Measurements from ENCODE around the gene ABCC2. TPM values are rescaled to one million over a fixed set of nuclear protein-coding genes. Genes with fewer than 3 reads are reported as not detected.
A peak's percentile ranks its signal among the peaks of the same experiment; 100 is the strongest.

ABCC2 gene
- total RNA-seq, 3 donors from 2014 or later: 0.69 to 1.6 (median 1.6) TPM

DNA sequence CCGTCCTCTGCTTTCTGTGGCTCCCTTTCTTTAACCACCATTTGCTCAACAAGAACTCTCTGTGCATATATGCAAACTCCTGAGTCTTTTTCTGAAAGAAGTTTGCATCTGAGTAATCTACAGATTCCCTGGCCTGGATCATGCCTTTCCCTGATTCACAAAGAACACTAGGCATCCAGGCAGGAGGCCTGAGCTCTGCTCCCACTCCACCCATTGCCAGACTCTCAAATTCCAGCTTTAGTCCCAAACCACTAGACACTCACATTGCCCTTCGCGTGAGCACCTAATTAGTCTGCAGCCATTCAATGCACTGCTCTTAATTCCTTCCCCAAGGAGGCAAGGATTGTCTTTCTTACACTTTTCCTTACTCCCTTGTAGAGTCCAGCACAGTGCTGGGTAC lies 60.9 kb downstream of the ABCC2 start:
- intact Hi-C loops (cut with DNase I, micrococcal nuclease): no loop called here
- no peak overlapping the region for H3K4me3 ChIP-seq
- no peaks in the 10 kb centered on the region for H3K4me1 ChIP-seq (ENCODE audit: low read depth)
- H3K9me3 ChIP-seq: no peaks in the 10 kb centered on the region
- DNase-seq: no peak
- TF ChIP-seq, protein P1, sequence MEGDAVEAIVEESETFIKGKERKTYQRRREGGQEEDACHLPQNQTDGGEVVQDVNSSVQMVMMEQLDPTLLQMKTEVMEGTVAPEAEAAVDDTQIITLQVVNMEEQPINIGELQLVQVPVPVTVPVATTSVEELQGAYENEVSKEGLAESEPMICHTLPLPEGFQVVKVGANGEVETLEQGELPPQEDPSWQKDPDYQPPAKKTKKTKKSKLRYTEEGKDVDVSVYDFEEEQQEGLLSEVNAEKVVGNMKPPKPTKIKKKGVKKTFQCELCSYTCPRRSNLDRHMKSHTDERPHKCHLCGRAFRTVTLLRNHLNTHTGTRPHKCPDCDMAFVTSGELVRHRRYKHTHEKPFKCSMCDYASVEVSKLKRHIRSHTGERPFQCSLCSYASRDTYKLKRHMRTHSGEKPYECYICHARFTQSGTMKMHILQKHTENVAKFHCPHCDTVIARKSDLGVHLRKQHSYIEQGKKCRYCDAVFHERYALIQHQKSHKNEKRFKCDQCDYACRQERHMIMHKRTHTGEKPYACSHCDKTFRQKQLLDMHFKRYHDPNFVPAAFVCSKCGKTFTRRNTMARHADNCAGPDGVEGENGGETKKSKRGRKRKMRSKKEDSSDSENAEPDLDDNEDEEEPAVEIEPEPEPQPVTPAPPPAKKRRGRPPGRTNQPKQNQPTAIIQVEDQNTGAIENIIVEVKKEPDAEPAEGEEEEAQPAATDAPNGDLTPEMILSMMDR (IDR thresholded peaks at IDR 0.05): no peak
- no peaks in the 10 kb centered on the region for H3K36me3 ChIP-seq (ENCODE audit: low read depth)
- ATAC-seq: no peak

DNA sequence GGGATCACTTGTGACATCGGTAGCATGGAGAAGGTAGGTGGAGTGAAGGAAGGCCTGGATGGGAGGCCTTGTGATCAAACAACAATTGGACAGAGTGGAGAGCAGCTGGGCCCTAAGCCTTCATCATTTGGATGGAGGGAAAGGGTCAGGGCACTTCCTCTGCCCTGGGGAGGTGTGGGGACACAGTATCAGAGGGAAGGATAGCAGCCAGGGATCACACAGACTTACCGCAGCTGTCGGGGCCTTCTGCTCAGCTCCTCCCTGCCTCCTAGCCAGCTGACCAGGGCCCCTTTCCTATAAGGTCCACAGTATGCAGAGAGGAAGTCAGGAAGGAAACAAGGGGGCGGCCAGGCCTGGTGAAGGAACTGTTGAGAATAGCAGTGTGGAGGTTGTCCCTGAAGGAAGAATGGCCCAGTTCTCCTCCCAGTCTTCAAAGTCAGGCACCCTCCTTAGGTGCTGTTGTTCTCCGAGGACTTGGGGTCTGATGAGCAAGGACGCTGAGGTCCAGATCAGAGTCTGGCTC lies 62.1 kb downstream of the ABCC2 start:
- no peaks in the 10 kb centered on the region for H3K9me3 ChIP-seq
- no peaks in the 10 kb centered on the region for H3K4me1 ChIP-seq (ENCODE audit: low read depth)
- ATAC-seq: no peak
- H3K36me3 ChIP-seq (ENCODE audit: low read depth): no peaks in the 10 kb centered on the region
- intact Hi-C loops (cut with DNase I, micrococcal nuclease): no loop called here
- H3K4me3 ChIP-seq: no peak overlapping the region
- TF ChIP-seq, protein P1 (IDR thresholded peaks at IDR 0.05): no peak
- no peak for DNase-seq

DNA sequence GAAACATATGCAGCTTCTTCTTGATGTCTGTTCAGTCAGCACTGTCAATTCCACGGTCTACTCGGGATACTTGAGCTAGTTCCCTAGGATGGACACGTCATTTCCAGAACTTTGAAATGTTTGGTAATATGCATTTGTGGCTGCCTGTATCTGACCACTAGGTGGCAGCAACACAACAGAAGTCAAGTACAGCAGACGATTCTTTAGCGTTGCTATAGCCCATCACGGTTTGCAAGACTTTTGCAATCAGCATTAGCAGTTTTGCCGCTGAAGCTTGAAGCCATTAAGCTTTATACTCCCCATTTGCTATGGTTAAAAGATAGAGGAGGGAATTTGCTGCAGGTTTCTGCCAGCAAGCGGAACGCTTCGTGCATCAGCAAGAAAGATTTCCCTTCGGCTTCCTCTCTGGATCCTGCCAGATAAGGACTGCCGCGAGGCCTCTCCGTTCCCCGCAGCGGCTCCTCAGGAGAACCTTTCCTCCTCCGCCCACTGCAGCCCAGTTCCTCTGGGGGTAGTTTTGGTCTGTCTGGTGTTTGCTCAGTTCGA lies 63.5 kb downstream of the ABCC2 start:
- TF ChIP-seq, protein P1 (IDR thresholded peaks at IDR 0.05): peak; percentile 89
- Histone ChIP-seq H3K4me1 (ENCODE audit: low read depth) (no peaks in the 10 kb centered on the region), H3K9me3 (no peaks in the 10 kb centered on the region), H3K4me3 (no peak overlapping the region), H3K36me3 (ENCODE audit: low read depth) (no peaks in the 10 kb centered on the region)
- intact Hi-C loops (cut with DNase I, micrococcal nuclease): loop anchor here (5.0 kb wide), 1 partner anchor 201 kb away; no protein-coding TSS in a partner anchor
- peak; percentile 93 for ATAC-seq
- DNase-seq: peak in 2 of 3 donors; percentile 39 to 91

DNA sequence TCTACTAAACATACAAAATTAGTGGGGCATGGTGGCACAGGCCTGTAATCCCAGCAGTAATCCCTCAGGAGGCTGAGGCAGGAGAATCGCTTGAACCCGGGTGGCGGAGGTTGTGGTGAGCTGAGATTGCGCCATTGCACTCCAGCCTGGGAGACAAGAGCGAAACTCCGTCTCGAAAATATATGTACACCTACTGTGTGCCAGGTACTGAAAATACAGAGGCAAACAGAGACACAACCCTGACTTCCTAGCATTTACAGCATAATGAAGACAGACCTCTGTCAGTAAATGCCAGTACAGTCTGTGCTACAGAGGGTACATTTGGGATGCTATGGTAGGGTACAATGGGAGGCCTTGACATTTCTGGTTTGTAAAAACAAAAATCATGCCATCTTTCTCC lies 66.6 kb downstream of the ABCC2 start:
- Histone ChIP-seq H3K36me3 (ENCODE audit: low read depth) (no peaks in the 10 kb centered on the region), H3K4me1 (ENCODE audit: low read depth) (no peaks in the 10 kb centered on the region), H3K4me3 (no peak overlapping the region), H3K9me3 (no peaks in the 10 kb centered on the region)
- intact Hi-C loops (cut with DNase I, micrococcal nuclease): loop anchor here (5.0 kb wide), 1 partner anchor 198 kb away; no protein-coding TSS in a partner anchor
- no peak for ATAC-seq
- DNase-seq: no peak
- TF ChIP-seq, protein P1 (IDR thresholded peaks at IDR 0.05): no peak

DNA sequence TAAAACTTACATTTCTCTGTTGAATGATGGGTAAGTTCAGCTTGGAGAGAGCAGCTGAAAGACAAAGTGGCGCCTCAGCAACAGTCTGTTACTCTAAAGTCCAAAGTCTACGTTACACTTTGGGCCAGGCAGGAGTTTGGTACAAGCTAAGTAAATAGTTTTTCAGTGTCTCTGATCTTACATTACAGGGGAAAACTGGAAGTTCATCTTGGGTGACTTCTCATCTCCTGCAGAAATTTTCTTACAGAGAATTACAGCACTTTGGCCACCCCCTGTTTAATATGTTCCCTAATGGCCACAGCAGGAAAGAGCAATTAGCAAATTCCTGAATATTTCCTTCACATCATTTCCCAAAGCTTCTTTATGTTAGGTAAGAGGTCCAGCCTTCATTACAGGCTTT lies 67.1 kb downstream of the ABCC2 start:
- intact Hi-C loops (cut with DNase I, micrococcal nuclease): loop anchor here (5.0 kb wide), 1 partner anchor 198 kb away; no protein-coding TSS in a partner anchor
- Histone ChIP-seq H3K9me3 (no peaks in the 10 kb centered on the region), H3K4me1 (ENCODE audit: low read depth) (no peaks in the 10 kb centered on the region), H3K4me3 (no peak overlapping the region), H3K36me3 (ENCODE audit: low read depth) (no peaks in the 10 kb centered on the region)
- ATAC-seq: peak; percentile 67
- peak in 1 of 3 donors; percentile 35 for DNase-seq
- TF ChIP-seq, protein P1 (IDR thresholded peaks at IDR 0.05): no peak

All from mucosa of descending colon (tissue), 3 donors.